Measurements from ENCODE around the gene PALLD. TPM values are rescaled to one million over a fixed set of nuclear protein-coding genes. Genes with fewer than 3 reads are reported as not detected.

The PALLD gene
- total RNA-seq, 1 experiment from 2014 or later = 23.7 TPM

DNA sequence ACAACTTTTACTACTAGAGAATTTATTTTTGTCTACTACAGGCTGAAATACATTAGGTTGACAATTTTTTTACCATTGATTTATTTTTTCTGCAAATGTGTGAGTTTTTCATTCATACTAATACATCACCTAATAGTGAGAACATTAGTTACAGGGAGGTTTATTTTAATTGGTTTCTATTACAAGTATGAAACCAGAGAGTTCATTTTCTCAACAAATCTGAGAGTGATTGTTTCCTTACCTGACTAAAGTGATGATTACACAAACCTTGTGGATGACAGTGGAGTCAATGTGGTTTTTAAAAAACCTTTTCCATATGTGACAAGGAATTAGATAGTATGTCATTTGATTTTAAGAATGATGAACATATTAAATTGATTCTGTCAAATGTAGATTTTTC lies 227.4 kb downstream of the PALLD start:
- ATAC-seq (no peak), DNase-seq (ENCODE audit: low spot score) (no peak)
- Mint-ChIP-seq H3K27ac (no peak overlapping the region), H3K4me1 (peaks cover 10% of the 10 kb centered on the region), H3K27me3 (ENCODE audit: low read depth) (no peaks in the 10 kb centered on the region), H3K36me3 (peaks cover 18% of the 10 kb centered on the region), H3K4me3 (no peak overlapping the region), H3K9me3 (peaks cover 36% of the 10 kb centered on the region)
- no peak for TF ChIP-seq USF1 (CRISPR knock-in tag; IDR thresholded peaks at IDR 0.05)
- TF ChIP-seq, protein P1, sequence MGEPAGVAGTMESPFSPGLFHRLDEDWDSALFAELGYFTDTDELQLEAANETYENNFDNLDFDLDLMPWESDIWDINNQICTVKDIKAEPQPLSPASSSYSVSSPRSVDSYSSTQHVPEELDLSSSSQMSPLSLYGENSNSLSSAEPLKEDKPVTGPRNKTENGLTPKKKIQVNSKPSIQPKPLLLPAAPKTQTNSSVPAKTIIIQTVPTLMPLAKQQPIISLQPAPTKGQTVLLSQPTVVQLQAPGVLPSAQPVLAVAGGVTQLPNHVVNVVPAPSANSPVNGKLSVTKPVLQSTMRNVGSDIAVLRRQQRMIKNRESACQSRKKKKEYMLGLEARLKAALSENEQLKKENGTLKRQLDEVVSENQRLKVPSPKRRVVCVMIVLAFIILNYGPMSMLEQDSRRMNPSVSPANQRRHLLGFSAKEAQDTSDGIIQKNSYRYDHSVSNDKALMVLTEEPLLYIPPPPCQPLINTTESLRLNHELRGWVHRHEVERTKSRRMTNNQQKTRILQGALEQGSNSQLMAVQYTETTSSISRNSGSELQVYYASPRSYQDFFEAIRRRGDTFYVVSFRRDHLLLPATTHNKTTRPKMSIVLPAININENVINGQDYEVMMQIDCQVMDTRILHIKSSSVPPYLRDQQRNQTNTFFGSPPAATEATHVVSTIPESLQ (CRISPR knock-in tag; IDR thresholded peaks at IDR 0.05) = no peak
- no peak for TF ChIP-seq FOXJ3 (CRISPR knock-in tag; IDR thresholded peaks at IDR 0.05; ENCODE audit: borderline replicate concordance)
- TF ChIP-seq, protein P2, sequence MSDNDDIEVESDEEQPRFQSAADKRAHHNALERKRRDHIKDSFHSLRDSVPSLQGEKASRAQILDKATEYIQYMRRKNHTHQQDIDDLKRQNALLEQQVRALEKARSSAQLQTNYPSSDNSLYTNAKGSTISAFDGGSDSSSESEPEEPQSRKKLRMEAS (CRISPR knock-in tag; IDR thresholded peaks at IDR 0.05) = no peak
- TF ChIP-seq TEAD1 (CRISPR knock-in tag; IDR thresholded peaks at IDR 0.05) = no peak
- TF ChIP-seq SOX15 (CRISPR knock-in tag; IDR thresholded peaks at IDR 0.05) = no peak
- ChIA-PET POLR2A (no interaction called here), CTCF (no interaction called here)

- CTCF ChIA-PET = no interaction called here
- Mint-ChIP-seq H3K27ac (no peak overlapping the region), H3K27me3 (ENCODE audit: low read depth) (no peaks in the 10 kb centered on the region), H3K4me3 (no peak overlapping the region), H3K4me1 (peaks cover 10% of the 10 kb centered on the region), H3K9me3 (peaks cover 36% of the 10 kb centered on the region), H3K36me3 (peaks cover 18% of the 10 kb centered on the region)
- DNase-seq (ENCODE audit: low spot score) (no peak), ATAC-seq (peak; percentile 78)
- POLR2A ChIA-PET = no interaction called here
- TF ChIP-seq ZNF232 (CRISPR knock-in tag; IDR thresholded peaks at IDR 0.05) (no peak), ETV6 (CRISPR knock-in tag; IDR thresholded peaks at IDR 0.05) (no peak), KAT7 (CRISPR knock-in tag; IDR thresholded peaks at IDR 0.05; ENCODE audit: borderline replicate concordance) (no peak), SOX15 (CRISPR knock-in tag; IDR thresholded peaks at IDR 0.05) (no peak), HMGA2 (CRISPR knock-in tag; IDR thresholded peaks at IDR 0.05) (no peak), NR1H2 (CRISPR knock-in tag; IDR thresholded peaks at IDR 0.05) (no peak), NFE2L1 (CRISPR knock-in tag; IDR thresholded peaks at IDR 0.05) (no peak), ATF2 (CRISPR knock-in tag; IDR thresholded peaks at IDR 0.05; ENCODE audit: borderline replicate concordance, low read depth) (no peak), ZMAT4 (CRISPR knock-in tag; IDR thresholded peaks at IDR 0.05) (no peak), JAZF1 (CRISPR knock-in tag; IDR thresholded peaks at IDR 0.05) (no peak), EMX1 (CRISPR knock-in tag; IDR thresholded peaks at IDR 0.05) (no peak)
- TF ChIP-seq, protein P3, sequence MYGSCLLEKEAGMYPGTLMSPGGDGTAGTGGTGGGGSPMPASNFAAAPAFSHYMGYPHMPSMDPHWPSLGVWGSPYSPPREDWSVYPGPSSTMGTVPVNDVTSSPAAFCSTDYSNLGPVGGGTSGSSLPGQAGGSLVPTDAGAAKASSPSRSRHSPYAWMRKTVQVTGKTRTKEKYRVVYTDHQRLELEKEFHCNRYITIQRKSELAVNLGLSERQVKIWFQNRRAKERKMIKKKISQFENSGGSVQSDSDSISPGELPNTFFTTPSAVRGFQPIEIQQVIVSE (CRISPR knock-in tag; IDR thresholded peaks at IDR 0.05; ENCODE audit: borderline replicate concordance) = no peak
- TF ChIP-seq, protein P4, sequence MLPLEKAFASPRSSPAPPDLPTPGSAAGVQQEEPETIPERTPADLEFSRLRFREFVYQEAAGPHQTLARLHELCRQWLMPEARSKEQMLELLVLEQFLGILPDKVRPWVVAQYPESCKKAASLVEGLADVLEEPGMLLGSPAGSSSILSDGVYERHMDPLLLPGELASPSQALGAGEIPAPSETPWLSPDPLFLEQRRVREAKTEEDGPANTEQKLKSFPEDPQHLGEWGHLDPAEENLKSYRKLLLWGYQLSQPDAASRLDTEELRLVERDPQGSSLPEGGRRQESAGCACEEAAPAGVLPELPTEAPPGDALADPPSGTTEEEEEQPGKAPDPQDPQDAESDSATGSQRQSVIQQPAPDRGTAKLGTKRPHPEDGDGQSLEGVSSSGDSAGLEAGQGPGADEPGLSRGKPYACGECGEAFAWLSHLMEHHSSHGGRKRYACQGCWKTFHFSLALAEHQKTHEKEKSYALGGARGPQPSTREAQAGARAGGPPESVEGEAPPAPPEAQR (CRISPR knock-in tag; IDR thresholded peaks at IDR 0.05) = no peak
Observed at GRCh38 chr4:168724686-168725411, 228.0 kb downstream of the PALLD start.

All from WTC11 (cell line).